Measurements from ENCODE around the gene TFDP2. TPM values are rescaled to one million over a fixed set of nuclear protein-coding genes. Genes with fewer than 3 reads are reported as not detected.

The TFDP2 gene
- total RNA-seq, 1 experiment from 2014 or later, result 76.0 TPM

DNA sequence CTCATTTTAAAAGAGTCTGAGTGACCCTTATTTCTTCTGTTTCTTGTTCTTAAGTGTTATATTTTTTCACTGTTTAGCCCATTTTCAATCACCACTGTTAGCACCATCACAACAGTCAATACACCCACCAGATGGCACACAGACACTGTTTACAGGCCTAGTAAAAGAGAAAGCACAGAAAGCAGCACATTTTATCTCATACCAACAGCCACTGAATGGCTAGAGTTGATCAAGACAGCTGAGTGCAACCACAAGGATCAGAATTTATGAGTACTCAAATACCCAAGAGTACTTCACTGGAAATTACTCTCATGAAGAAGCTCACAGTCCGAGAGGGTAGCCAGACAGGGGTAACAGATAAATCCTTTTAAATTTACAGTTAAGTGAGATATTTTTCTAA is 127.0 kb downstream of the TFDP2 start:
- Histone ChIP-seq H3K14ac (ENCODE audit: insufficient read depth, low read length) (no peak overlapping the region), H4K20me1 (ENCODE audit: control insufficient read depth, insufficient read depth, insufficient read length) (no peaks in the 10 kb centered on the region), H2AFZ (ENCODE audit: low read length) (no peak overlapping the region), H2BK15ac (ENCODE audit: low read depth, low read length) (no peak overlapping the region), H3T11ph (ENCODE audit: low read length) (no peak overlapping the region), H2BK20ac (ENCODE audit: low read depth, low read length, poor library complexity, severe bottlenecking) (no peak overlapping the region), H3K79me2 (ENCODE audit: insufficient read depth, low read length) (peaks cover 2% of the 10 kb centered on the region; the same call in 1 of the 2 replicates), H3K79me1 (ENCODE audit: insufficient read depth, low read depth, low read length, poor library complexity, severe bottlenecking) (peaks cover 7% of the 10 kb centered on the region), H4K91ac (ENCODE audit: insufficient read length, low read depth, low read length) (no peak overlapping the region), H4K8ac (replicated peaks; ENCODE audit: insufficient read length, low read depth, low read length) (no peak overlapping the region), H3K4me2 (ENCODE audit: insufficient read depth, insufficient read length, low read length) (no peak overlapping the region), H3K4ac (ENCODE audit: low read depth, low read length) (no peak overlapping the region), H3K27me3 (ENCODE audit: insufficient read depth, low read length) (no peaks in the 10 kb centered on the region), H3K23me2 (ENCODE audit: insufficient read length, low read depth, low read length, poor library complexity, severe bottlenecking) (no peaks in the 10 kb centered on the region), H3K23ac (ENCODE audit: insufficient read length, low read depth, low read length) (no peak overlapping the region), H2BK5ac (ENCODE audit: insufficient read length, low read length) (no peak overlapping the region), H2BK12ac (ENCODE audit: insufficient read length, low read depth, low read length) (no peak overlapping the region), H3K9ac (ENCODE audit: extremely low read depth, insufficient read length, low read length) (no peak overlapping the region), H3K27ac (ENCODE audit: insufficient read length, low read depth, low read length) (no peak overlapping the region), H3K18ac (ENCODE audit: insufficient read length, low read depth, low read length) (no peak overlapping the region), H2BK120ac (ENCODE audit: low read depth, low read length, poor library complexity, severe bottlenecking) (no peak overlapping the region), H3K4me1 (ENCODE audit: insufficient read depth, low read length) (no peaks in the 10 kb centered on the region), H3K56ac (ENCODE audit: insufficient read length, low read depth, low read length) (no peak overlapping the region), H3K9me3 (ENCODE audit: control insufficient read depth, low read depth, low read length) (no peaks in the 10 kb centered on the region), H4K5ac (ENCODE audit: insufficient read length, low read depth, low read length) (no peak overlapping the region), H2AK5ac (ENCODE audit: insufficient read length, low read length) (no peak overlapping the region)
- Mint-ChIP-seq H3K27me3 (ENCODE audit: low read depth) (no peaks in the 10 kb centered on the region), H3K9me3 (no peaks in the 10 kb centered on the region), H3K36me3 (ENCODE audit: insufficient read depth in 1 of 3, low read depth in 3 of 3) (peaks cover 10 to 36% (median 22%) of the 10 kb centered on the region in 3 experiments; a peak in 6 of 7 replicates), H3K4me3 (no peak overlapping the region), H3K27ac (peak overlapping the region in 2 of 3 experiments; percentile 2 to 56; a peak in 3 of 7 replicates), H3K4me1 (peaks cover 16 to 31% of the 10 kb centered on the region in 2 experiments)
- TF ChIP-seq, protein P1, sequence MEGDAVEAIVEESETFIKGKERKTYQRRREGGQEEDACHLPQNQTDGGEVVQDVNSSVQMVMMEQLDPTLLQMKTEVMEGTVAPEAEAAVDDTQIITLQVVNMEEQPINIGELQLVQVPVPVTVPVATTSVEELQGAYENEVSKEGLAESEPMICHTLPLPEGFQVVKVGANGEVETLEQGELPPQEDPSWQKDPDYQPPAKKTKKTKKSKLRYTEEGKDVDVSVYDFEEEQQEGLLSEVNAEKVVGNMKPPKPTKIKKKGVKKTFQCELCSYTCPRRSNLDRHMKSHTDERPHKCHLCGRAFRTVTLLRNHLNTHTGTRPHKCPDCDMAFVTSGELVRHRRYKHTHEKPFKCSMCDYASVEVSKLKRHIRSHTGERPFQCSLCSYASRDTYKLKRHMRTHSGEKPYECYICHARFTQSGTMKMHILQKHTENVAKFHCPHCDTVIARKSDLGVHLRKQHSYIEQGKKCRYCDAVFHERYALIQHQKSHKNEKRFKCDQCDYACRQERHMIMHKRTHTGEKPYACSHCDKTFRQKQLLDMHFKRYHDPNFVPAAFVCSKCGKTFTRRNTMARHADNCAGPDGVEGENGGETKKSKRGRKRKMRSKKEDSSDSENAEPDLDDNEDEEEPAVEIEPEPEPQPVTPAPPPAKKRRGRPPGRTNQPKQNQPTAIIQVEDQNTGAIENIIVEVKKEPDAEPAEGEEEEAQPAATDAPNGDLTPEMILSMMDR (conservative IDR thresholded peaks at IDR 0.05), result peak; percentile 34; the same call in 2 of the 3 replicates
- DNase-seq, result no peak
- whole genome bisulfite sequencing (ENCODE audit: extremely low coverage, insufficient read length, low lambda C conversion rate), result no CpG with 5 or more reads among the region's 1 CpG
